DOHH2 (cell line): ENCODE data around the gene C2.

ENCODE experiments used
- H3F3A ChIP-seq: fragments of 200-600 bp; sonication (generic), shearing (Covaris generic); 2 replicates; pipeline ENCODE4 v1.6.0; 2016; ENCODE audit warnings: antibody characterized with exemption, mild to moderate bottlenecking; ENCODE audit not compliant: control insufficient read depth, insufficient read depth
- H3K27ac ChIP-seq: fragments of 200-600 bp; sonication (generic); 2 replicates; pipeline ENCODE4 v1.5.1; 2014; ENCODE audit warnings: low read depth, mild to moderate bottlenecking, low read length, moderate library complexity
- H3K27me3 ChIP-seq: fragments of 200-600 bp; sonication (generic); 2 replicates; pipeline ENCODE4 v1.6.1; 2014; ENCODE audit warnings: mild to moderate bottlenecking, low read length, mixed read lengths; ENCODE audit not compliant: control insufficient read depth
- H3K36me3 ChIP-seq: fragments of 200-600 bp; sonication (generic); 2 replicates; pipeline ENCODE4 v1.6.1; 2014; ENCODE audit warnings: mild to moderate bottlenecking, low read length, moderate library complexity, mixed read lengths; ENCODE audit not compliant: control insufficient read depth
- H3K4me1 ChIP-seq: fragments of 200-600 bp; sonication (generic); 2 replicates; pipeline ENCODE4 v1.6.1; 2014; ENCODE audit warnings: mild to moderate bottlenecking, low read length, mixed read lengths; ENCODE audit not compliant: control insufficient read depth
- H3K4me2 ChIP-seq: fragments of 200-600 bp; sonication (generic); 2 replicates; pipeline ENCODE4 v1.6.0; 2014; ENCODE audit warnings: mild to moderate bottlenecking, low read length, moderate library complexity
- H3K4me3 ChIP-seq: fragments of 200-600 bp; sonication (generic); 2 replicates; pipeline ENCODE4 v1.5.1; 2014; ENCODE audit warnings: mild to moderate bottlenecking, low read length, mixed read lengths
- H3K79me2 ChIP-seq: fragments of 200-600 bp; sonication (generic); 2 replicates; pipeline ENCODE4 v1.6.1; 2014; ENCODE audit warnings: mild to moderate bottlenecking, low read length, mixed read lengths; ENCODE audit not compliant: control insufficient read depth
- H3K9me2 ChIP-seq: fragments of 200-600 bp; sonication (generic); replicated peaks from 2 replicates; pipeline ENCODE4 v1.6.1; 2014; ENCODE audit warnings: mild to moderate bottlenecking, low read length, mixed read lengths; ENCODE audit not compliant: control insufficient read depth
- H3K9me3 ChIP-seq: fragments of 200-600 bp; sonication (generic); 2 replicates; pipeline ENCODE4 v1.6.1; 2014; ENCODE audit warnings: antibody characterized with exemption, low read length, mixed read lengths; ENCODE audit not compliant: control insufficient read depth, insufficient read depth
- H4K20me1 ChIP-seq: fragments of 200-600 bp; sonication (generic); 2 replicates; pipeline ENCODE4 v1.6.0; 2014; ENCODE audit warnings: low read depth, mild to moderate bottlenecking, antibody characterized with exemption, low read length, moderate library complexity; ENCODE audit not compliant: control insufficient read depth, insufficient read depth
- CTCF ChIP-seq: fragments of 200-600 bp; sonication (generic); IDR thresholded peaks from one replicate; pipeline ENCODE4 v1.5.1; 2014; ENCODE audit warnings: antibody characterized with exemption, mild to moderate bottlenecking, low read depth, low read length; ENCODE audit not compliant: poor library complexity, severe bottlenecking
- EZH2phosphoT487 ChIP-seq: fragments of 200-600 bp; sonication (generic); IDR thresholded peaks from 2 replicates; pipeline ENCODE4 v1.6.1; 2017; ENCODE audit warnings: borderline replicate concordance, mild to moderate bottlenecking, antibody characterized with exemption, low read length, moderate library complexity, mixed read lengths

C2 gene

GRCh38 chr6:31886541-31886991, 41.0 kb upstream of the C2 start:
- Histone ChIP-seq H3K9me2 (no peaks in the 10 kb centered on the region), H4K20me1 (no peaks in the 10 kb centered on the region), H3K4me2 (no peak overlapping the region), H3K4me1 (no peaks in the 10 kb centered on the region), H3K9me3 (no peaks in the 10 kb centered on the region), H3F3A (no peaks in the 10 kb centered on the region), H3K4me3 (no peak overlapping the region), H3K36me3 (peaks cover 77% of the 10 kb centered on the region), H3K79me2 (no peaks in the 10 kb centered on the region), H3K27me3 (no peaks in the 10 kb centered on the region), H3K27ac (no peak overlapping the region)
- TF ChIP-seq EZH2phosphoT487 (no peak), CTCF (no peak)

DNA sequence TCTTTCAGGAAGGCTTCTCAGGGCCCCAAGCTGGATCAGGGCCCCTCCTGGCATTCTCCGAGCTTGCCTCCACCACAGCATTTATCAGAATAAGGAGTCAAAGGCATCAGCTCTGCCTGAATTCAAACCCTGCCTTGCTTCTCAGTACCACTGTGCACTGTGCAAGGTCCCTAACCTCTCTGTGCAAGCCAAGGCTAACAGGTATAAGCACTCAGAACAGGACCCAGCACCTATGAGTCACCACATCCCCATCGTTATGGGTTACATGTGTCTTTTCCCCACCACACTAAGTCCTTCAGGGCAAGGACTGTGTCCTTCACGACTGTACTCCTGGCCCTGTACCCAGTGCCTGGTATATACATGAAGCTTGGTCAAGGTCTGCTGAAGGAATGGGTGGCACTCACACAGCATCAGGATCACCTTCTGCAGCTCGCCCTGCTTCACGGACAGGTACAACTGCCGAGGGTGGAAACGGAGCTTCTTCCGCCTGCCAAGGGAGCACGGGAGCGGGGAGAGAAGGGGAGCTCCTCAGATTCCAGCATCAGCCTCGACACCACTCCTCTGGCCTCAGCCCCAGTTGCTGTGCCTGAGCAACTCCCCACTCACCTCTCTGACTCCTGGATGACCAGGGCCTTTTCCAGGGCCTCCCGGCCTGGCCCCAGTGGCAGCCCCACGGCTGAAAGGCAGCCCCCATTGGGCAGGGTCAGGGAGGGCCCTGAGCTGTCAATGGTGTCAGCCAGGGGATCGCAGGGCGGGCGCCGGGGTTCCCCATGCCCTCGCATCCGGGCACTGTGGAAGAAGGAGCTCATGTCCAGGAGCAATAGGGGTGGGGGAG, 40.1 kb upstream of the C2 start:
- Histone ChIP-seq H3K4me2 (no peak overlapping the region), H3K9me3 (no peaks in the 10 kb centered on the region), H3K79me2 (no peaks in the 10 kb centered on the region), H4K20me1 (no peaks in the 10 kb centered on the region), H3K4me1 (no peaks in the 10 kb centered on the region), H3F3A (no peaks in the 10 kb centered on the region), H3K4me3 (no peak overlapping the region), H3K27me3 (no peaks in the 10 kb centered on the region), H3K27ac (no peak overlapping the region), H3K36me3 (peaks cover 81% of the 10 kb centered on the region), H3K9me2 (no peaks in the 10 kb centered on the region)
- no peak for TF ChIP-seq CTCF
- no peak for TF ChIP-seq EZH2phosphoT487

- Histone ChIP-seq H3K4me2 (no peak overlapping the region), H3F3A (no peaks in the 10 kb centered on the region), H3K36me3 (peaks cover 81% of the 10 kb centered on the region), H4K20me1 (no peaks in the 10 kb centered on the region), H3K27me3 (no peaks in the 10 kb centered on the region), H3K4me3 (no peak overlapping the region), H3K79me2 (no peaks in the 10 kb centered on the region), H3K4me1 (no peaks in the 10 kb centered on the region), H3K9me2 (no peaks in the 10 kb centered on the region), H3K9me3 (no peaks in the 10 kb centered on the region), H3K27ac (no peak overlapping the region)
- TF ChIP-seq CTCF: peak; percentile 97
- TF ChIP-seq EZH2phosphoT487: no peak
Measured at GRCh38 chr6:31888276-31889258, 39.0 kb upstream of the C2 start.
